Measurements from ENCODE around the gene TFDP2.

The TFDP2 gene

DNA sequence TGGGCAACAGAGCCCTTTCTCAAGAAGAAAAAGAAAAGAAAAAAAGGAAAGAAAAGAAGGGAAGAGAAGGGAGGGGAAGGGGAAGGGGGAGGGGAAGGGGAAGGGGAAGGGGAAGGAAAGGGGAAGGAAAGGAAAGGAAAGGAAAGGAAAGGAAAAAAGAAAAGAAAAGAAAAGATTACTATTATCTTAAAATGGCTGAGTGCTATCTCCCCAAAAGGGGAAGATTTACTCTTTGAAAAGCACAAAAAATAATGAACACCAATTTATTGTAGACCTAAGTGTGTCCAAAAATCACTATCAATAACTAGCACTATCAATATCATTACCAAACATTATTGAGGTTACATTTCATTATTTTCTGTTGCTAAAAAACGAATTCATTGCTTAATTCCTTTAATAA, 183.9 kb downstream of the TFDP2 start:
- peaks cover 14% of the 10 kb centered on the region for H3F3A ChIP-seq (ENCODE audit: control insufficient read depth, insufficient read depth)
- H3K4me1 ChIP-seq (ENCODE audit: control insufficient read depth, low read length): peaks cover 20% of the 10 kb centered on the region
- no peaks in the 10 kb centered on the region for H3K9me2 ChIP-seq (replicated peaks; ENCODE audit: control insufficient read depth, low read length)
- TF ChIP-seq, protein P1, sequence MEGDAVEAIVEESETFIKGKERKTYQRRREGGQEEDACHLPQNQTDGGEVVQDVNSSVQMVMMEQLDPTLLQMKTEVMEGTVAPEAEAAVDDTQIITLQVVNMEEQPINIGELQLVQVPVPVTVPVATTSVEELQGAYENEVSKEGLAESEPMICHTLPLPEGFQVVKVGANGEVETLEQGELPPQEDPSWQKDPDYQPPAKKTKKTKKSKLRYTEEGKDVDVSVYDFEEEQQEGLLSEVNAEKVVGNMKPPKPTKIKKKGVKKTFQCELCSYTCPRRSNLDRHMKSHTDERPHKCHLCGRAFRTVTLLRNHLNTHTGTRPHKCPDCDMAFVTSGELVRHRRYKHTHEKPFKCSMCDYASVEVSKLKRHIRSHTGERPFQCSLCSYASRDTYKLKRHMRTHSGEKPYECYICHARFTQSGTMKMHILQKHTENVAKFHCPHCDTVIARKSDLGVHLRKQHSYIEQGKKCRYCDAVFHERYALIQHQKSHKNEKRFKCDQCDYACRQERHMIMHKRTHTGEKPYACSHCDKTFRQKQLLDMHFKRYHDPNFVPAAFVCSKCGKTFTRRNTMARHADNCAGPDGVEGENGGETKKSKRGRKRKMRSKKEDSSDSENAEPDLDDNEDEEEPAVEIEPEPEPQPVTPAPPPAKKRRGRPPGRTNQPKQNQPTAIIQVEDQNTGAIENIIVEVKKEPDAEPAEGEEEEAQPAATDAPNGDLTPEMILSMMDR (IDR thresholded peaks at IDR 0.05; ENCODE audit: low read depth, low read length, poor library complexity, severe bottlenecking): no peak
- TF ChIP-seq EZH2phosphoT487 (IDR thresholded peaks at IDR 0.05; ENCODE audit: borderline replicate concordance, low read length): no peak
- peaks cover 70% of the 10 kb centered on the region for H3K36me3 ChIP-seq (ENCODE audit: control insufficient read depth, low read length)
- H3K9me3 ChIP-seq (ENCODE audit: control insufficient read depth, insufficient read depth, low read length): no peaks in the 10 kb centered on the region
- H3K27me3 ChIP-seq (ENCODE audit: control insufficient read depth, low read length): no peaks in the 10 kb centered on the region
- no peak overlapping the region for H3K27ac ChIP-seq (ENCODE audit: low read depth, low read length)
- no peak overlapping the region for H3K4me2 ChIP-seq (ENCODE audit: low read length)
- H3K79me2 ChIP-seq (ENCODE audit: control insufficient read depth, low read length): no peaks in the 10 kb centered on the region
- H4K20me1 ChIP-seq (ENCODE audit: control insufficient read depth, insufficient read depth, low read depth, low read length): no peaks in the 10 kb centered on the region
- no peak overlapping the region for H3K4me3 ChIP-seq (ENCODE audit: low read length)

DNA sequence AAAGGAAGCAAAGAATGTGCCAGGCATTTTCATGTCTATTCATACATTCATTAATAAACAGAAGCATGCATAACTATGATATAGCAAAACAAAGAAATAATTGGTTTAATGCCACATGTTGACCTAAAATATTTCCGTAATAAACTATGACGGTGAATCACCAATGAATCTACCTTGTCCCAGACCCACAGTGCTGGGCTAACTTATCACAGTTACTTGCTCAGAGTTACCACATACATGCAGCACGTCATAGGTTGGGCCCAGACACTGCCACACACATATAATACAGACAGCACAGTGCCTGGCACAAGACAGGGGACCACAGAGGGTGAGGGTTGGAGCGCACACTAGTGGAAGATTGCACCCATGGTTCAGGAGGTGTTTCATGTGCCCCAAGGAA, 186.0 kb downstream of the TFDP2 start:
- Histone ChIP-seq H4K20me1 (ENCODE audit: control insufficient read depth, insufficient read depth, low read depth, low read length) (no peaks in the 10 kb centered on the region), H3K9me2 (replicated peaks; ENCODE audit: control insufficient read depth, low read length) (no peaks in the 10 kb centered on the region), H3K4me3 (ENCODE audit: low read length) (no peak overlapping the region), H3K27me3 (ENCODE audit: control insufficient read depth, low read length) (no peaks in the 10 kb centered on the region), H3F3A (ENCODE audit: control insufficient read depth, insufficient read depth) (peaks cover 14% of the 10 kb centered on the region), H3K4me1 (ENCODE audit: control insufficient read depth, low read length) (peaks cover 20% of the 10 kb centered on the region), H3K27ac (ENCODE audit: low read depth, low read length) (no peak overlapping the region), H3K79me2 (ENCODE audit: control insufficient read depth, low read length) (no peaks in the 10 kb centered on the region), H3K4me2 (ENCODE audit: low read length) (no peak overlapping the region), H3K36me3 (ENCODE audit: control insufficient read depth, low read length) (peaks cover 79% of the 10 kb centered on the region), H3K9me3 (ENCODE audit: control insufficient read depth, insufficient read depth, low read length) (no peaks in the 10 kb centered on the region)
- TF ChIP-seq, protein P1 (IDR thresholded peaks at IDR 0.05; ENCODE audit: low read depth, low read length, poor library complexity, severe bottlenecking): no peak
- TF ChIP-seq EZH2phosphoT487 (IDR thresholded peaks at IDR 0.05; ENCODE audit: borderline replicate concordance, low read length): no peak

DNA sequence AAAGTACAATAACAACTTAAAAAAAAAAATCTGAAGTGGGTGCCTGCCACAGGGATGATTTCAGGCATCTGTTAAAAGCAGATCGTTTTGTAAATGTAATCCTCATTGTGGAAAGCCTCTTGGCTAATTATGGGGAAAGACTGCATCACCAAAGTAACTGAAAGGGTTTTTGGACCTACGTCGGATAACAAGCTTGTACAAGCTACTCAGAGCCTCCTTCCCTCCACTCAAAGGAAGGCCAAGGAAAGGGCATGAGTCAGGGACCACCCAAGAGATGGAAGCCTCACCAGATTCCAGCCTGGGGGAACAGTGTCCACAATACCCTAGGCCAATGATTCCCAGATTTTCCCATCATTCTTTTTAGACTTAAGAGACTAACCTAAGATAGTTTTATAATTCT, 188.6 kb downstream of the TFDP2 start:
- no peaks in the 10 kb centered on the region for H4K20me1 ChIP-seq (ENCODE audit: control insufficient read depth, insufficient read depth, low read depth, low read length)
- no peak for TF ChIP-seq EZH2phosphoT487 (IDR thresholded peaks at IDR 0.05; ENCODE audit: borderline replicate concordance, low read length)
- TF ChIP-seq, protein P1 (IDR thresholded peaks at IDR 0.05; ENCODE audit: low read depth, low read length, poor library complexity, severe bottlenecking): no peak
- no peaks in the 10 kb centered on the region for H3K9me3 ChIP-seq (ENCODE audit: control insufficient read depth, insufficient read depth, low read length)
- H3K4me1 ChIP-seq (ENCODE audit: control insufficient read depth, low read length): peaks cover 20% of the 10 kb centered on the region
- H3K4me2 ChIP-seq (ENCODE audit: low read length): no peak overlapping the region
- peaks cover 11% of the 10 kb centered on the region for H3F3A ChIP-seq (ENCODE audit: control insufficient read depth, insufficient read depth)
- H3K79me2 ChIP-seq (ENCODE audit: control insufficient read depth, low read length): no peaks in the 10 kb centered on the region
- no peaks in the 10 kb centered on the region for H3K27me3 ChIP-seq (ENCODE audit: control insufficient read depth, low read length)
- no peak overlapping the region for H3K27ac ChIP-seq (ENCODE audit: low read depth, low read length)
- no peak overlapping the region for H3K4me3 ChIP-seq (ENCODE audit: low read length)
- peaks cover 80% of the 10 kb centered on the region for H3K36me3 ChIP-seq (ENCODE audit: control insufficient read depth, low read length)
- H3K9me2 ChIP-seq (replicated peaks; ENCODE audit: control insufficient read depth, low read length): no peaks in the 10 kb centered on the region

Measured in DOHH2 (cell line).